AG10803 (cell line): ENCODE data around the gene SOX5.
A peak's percentile ranks its signal among the peaks of the same experiment; 100 is the strongest.

Experiments used
- DNase-seq: peaks from one replicate; pipeline ENCODE4 v3.0.0; 2010; ENCODE audit warnings: low read depth
- H3K4me3 ChIP-seq: 2 replicates; pipeline ENCODE4 v1.5.1; 2011; ENCODE audit warnings: mild to moderate bottlenecking, low read length, control low read depth
- CTCF ChIP-seq: conservative IDR thresholded peaks from 2 replicates; pipeline ENCODE4 v1.5.1; 2011; ENCODE audit warnings: mild to moderate bottlenecking, low read length, control low read depth, inconsistent platforms

SOX5 gene

GRCh38 chr12:23950775-23951451, 1.4 kb upstream of the SOX5 start:
- no peak for DNase-seq
- H3K4me3 ChIP-seq, result no peak overlapping the region
- TF ChIP-seq CTCF, result no peak

GRCh38 chr12:23950210-23950774, 822 bp upstream of the SOX5 start:
- H3K4me3 ChIP-seq, result no peak overlapping the region
- DNase-seq, result peak; percentile 0
- TF ChIP-seq CTCF, result no peak

GRCh38 chr12:23948291-23948690, 1.2 kb downstream of the SOX5 start:
- no peak for DNase-seq
- no peak overlapping the region for H3K4me3 ChIP-seq
- TF ChIP-seq CTCF, result no peak

GRCh38 chr12:23947395-23947794, 2.1 kb downstream of the SOX5 start:
- DNase-seq, result no peak
- H3K4me3 ChIP-seq, result no peak overlapping the region
- no peak for TF ChIP-seq CTCF

- no peak overlapping the region for H3K4me3 ChIP-seq
- no peak for TF ChIP-seq CTCF
- no peak for DNase-seq
Measured at GRCh38 chr12:23945249-23945648, 4.2 kb downstream of the SOX5 start.

- TF ChIP-seq CTCF, result no peak
- H3K4me3 ChIP-seq, result no peak overlapping the region
- no peak for DNase-seq
Measured at GRCh38 chr12:23944067-23944466, 5.4 kb downstream of the SOX5 start.

GRCh38 chr12:23942841-23943240, 6.6 kb downstream of the SOX5 start:
- no peak overlapping the region for H3K4me3 ChIP-seq
- no peak for DNase-seq
- no peak for TF ChIP-seq CTCF
